HepG2 (cell line): ENCODE measurements around the gene CPT1A. TPM values are rescaled to one million over a fixed set of nuclear protein-coding genes. Genes with fewer than 3 reads are reported as not detected.

ENCODE experiments used
- GZF1 ChIP-seq: sonication (generic); formaldehyde crosslinking; IDR thresholded peaks from 2 replicates; pipeline ENCODE4 v1.5.1; 2020; ENCODE audit warnings: mild to moderate bottlenecking, missing genetic modification reagents
- HNF1B ChIP-seq: sonication (generic); formaldehyde crosslinking; IDR thresholded peaks from 2 replicates; pipeline ENCODE4 v1.5.1; 2020; ENCODE audit warnings: mild to moderate bottlenecking, moderate library complexity, missing genetic modification reagents
- MXD1 ChIP-seq: sonication (generic); formaldehyde crosslinking; IDR thresholded peaks from 2 replicates; pipeline ENCODE4 v1.4.0; 2020; ENCODE audit warnings: mild to moderate bottlenecking, missing genetic modification reagents
- NCOA2 ChIP-seq: sonication (generic); formaldehyde crosslinking; IDR thresholded peaks from 2 replicates; pipeline ENCODE4 v1.8.0; 2022; ENCODE audit warnings: inconsistent platforms
- NCOR1 ChIP-seq: fragments of 200-600 bp; sonication (generic); IDR thresholded peaks from 2 replicates; pipeline ENCODE4 v1.7.0; 2017; ENCODE audit warnings: antibody characterized with exemption, low read length, borderline replicate concordance
- RBAK ChIP-seq: sonication (generic); formaldehyde crosslinking; IDR thresholded peaks from 2 replicates; pipeline ENCODE4 v1.5.1; 2020; ENCODE audit warnings: mild to moderate bottlenecking, missing genetic modification reagents
- RBFOX2 ChIP-seq: fragments of 200-400 bp; formaldehyde crosslinking; IDR thresholded peaks from 2 replicates; pipeline ENCODE4 v1.6.1; 2017; ENCODE audit warnings: low read depth, mild to moderate bottlenecking, low read length
- SMAD1 ChIP-seq: sonication (generic); formaldehyde crosslinking; IDR thresholded peaks from 2 replicates; pipeline ENCODE4 v1.4.0; 2020; ENCODE audit warnings: missing genetic modification reagents, low read depth, mild to moderate bottlenecking, borderline replicate concordance
- XBP1 ChIP-seq: sonication (generic); formaldehyde crosslinking; IDR thresholded peaks from 2 replicates; pipeline ENCODE4 v1.5.0; 2020; ENCODE audit warnings: missing genetic modification reagents
- ZMYM3 ChIP-seq: sonication (generic); formaldehyde crosslinking; IDR thresholded peaks from 2 replicates; pipeline ENCODE4 v1.5.1; 2020; ENCODE audit warnings: mild to moderate bottlenecking, missing genetic modification reagents
- ZNF101 ChIP-seq: sonication (generic); formaldehyde crosslinking; IDR thresholded peaks from 2 replicates; pipeline ENCODE4 v1.4.0; 2020; ENCODE audit warnings: mild to moderate bottlenecking, low read depth, missing genetic modification reagents, borderline replicate concordance
- ZNF292 ChIP-seq: sonication (generic); formaldehyde crosslinking; IDR thresholded peaks from 2 replicates; pipeline ENCODE4 v1.8.1; 2022; ENCODE audit warnings: mild to moderate bottlenecking, low read depth, missing genetic modification reagents, borderline replicate concordance
- ZNF343 ChIP-seq: sonication (generic); formaldehyde crosslinking; IDR thresholded peaks from 2 replicates; pipeline ENCODE4 v1.4.0; 2020; ENCODE audit warnings: mild to moderate bottlenecking, missing genetic modification reagents
- ZNF382 ChIP-seq: sonication (generic); formaldehyde crosslinking; IDR thresholded peaks from 2 replicates; pipeline ENCODE4 v1.5.0; 2020; ENCODE audit warnings: missing genetic modification reagents, mild to moderate bottlenecking, borderline replicate concordance
- ZNF562 ChIP-seq: sonication (generic); formaldehyde crosslinking; IDR thresholded peaks from 2 replicates; pipeline ENCODE4 v1.8.0; 2022; ENCODE audit warnings: missing genetic modification reagents, borderline replicate concordance
- ZNF788 ChIP-seq: sonication (generic); formaldehyde crosslinking; IDR thresholded peaks from 2 replicates; pipeline ENCODE4 v1.5.0; 2020; ENCODE audit warnings: mild to moderate bottlenecking, missing genetic modification reagents, borderline replicate concordance
- polyA plus RNA-seq, 8 experiments: library from polyadenylated mRNA; depleted of rRNA in 3 of 8; stranded (reverse) in 7 of 8; unstranded in 1 of 8; fragments of >200 nt; fragmentation: Illumina TruSeq in 4 of 8; extraction: Trizol in 4 of 8; gene quantifications; 2 replicates each; pipeline versions ENCODE4 v1.2.1 to v1.2.3, GENCODE V29; 2011 to 2016; ENCODE audit warnings: low read depth in 4 of 8, missing spikeins in 1 of 8, mixed read lengths in 1 of 8; ENCODE audit not compliant: insufficient read depth in 1 of 8
- total RNA-seq, 5 experiments: library from RNA; depleted of rRNA; stranded (reverse); fragments of >200 nt; fragmentation: Illumina TruSeq; extraction: Trizol; gene quantifications; 2 replicates each; pipeline ENCODE4 v1.2.3, GENCODE V29; 2016; ENCODE audit warnings: low read depth in 1 of 5
- TF ChIP-seq, protein P1 (sequence below): sonication (generic); formaldehyde crosslinking; IDR thresholded peaks from 2 replicates; pipeline ENCODE4 v1.8.1; 2022; ENCODE audit warnings: low read depth, mild to moderate bottlenecking, missing genetic modification reagents
- TF ChIP-seq, protein P2 (sequence below): sonication (generic); formaldehyde crosslinking; conservative IDR thresholded peaks from 2 replicates; pipeline ENCODE4 v1.8.0; 2022; ENCODE audit warnings: mild to moderate bottlenecking, moderate library complexity, missing genetic modification reagents
- TF ChIP-seq, protein P3 (sequence below): sonication (generic); formaldehyde crosslinking; IDR thresholded peaks from 2 replicates; pipeline ENCODE4 v1.5.0; 2020; ENCODE audit warnings: missing genetic modification reagents, mild to moderate bottlenecking, borderline replicate concordance

Gene CPT1A
- total and polyA plus RNA-seq, 2 of the 13 experiments (the other 11 are each of a cell fraction or from before 2014, with no cell fraction given) = 7.0 to 7.1 TPM

DNA sequence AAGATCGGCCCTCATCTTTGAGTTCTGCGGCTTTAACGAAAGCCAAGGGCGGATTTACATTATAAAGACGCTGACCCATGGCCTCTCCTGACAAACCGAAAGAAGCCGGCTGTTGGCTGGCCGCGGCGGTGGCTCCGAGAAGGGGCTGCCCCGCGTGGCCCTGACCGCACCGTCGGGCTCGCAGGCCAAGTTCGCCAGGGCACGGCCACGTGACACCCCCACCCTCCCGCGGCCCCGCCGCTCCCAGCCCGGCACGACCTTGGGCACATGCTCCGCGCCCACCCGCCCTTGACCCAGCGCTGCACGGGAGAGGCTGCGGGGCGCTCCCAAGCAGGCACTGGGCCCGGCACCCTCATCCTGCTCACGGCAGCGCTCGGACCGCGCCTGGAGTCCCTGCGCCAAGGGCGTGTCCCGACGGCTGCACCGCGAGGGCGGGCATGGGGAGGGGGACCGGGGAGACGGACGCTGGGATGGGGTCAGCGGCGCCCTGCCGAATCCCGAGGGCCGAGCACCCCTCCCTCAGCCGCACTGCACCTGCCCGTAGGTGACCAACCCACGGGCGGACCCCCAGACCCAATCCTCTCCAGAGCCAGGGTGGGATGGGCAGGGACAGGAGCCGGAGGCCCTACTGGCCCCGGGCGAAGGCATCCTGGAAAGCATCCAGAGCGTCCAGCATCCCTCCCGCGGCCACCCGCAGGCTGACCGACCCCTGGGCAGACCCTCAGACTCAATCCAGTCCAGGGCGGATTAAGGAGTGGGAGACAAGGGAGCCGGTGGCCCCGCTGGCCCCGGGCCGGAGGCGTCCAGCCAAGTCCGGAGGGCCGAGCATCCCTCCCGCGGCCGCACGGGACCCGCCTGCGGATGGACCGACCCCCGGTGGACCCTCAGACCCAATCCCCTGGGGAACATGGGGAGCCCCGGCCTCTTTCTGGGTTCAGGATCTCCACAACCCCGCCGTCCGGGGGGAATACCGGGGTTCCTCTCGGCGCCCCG is 759 bp downstream of the CPT1A start (continued):
- TF ChIP-seq, protein P1, sequence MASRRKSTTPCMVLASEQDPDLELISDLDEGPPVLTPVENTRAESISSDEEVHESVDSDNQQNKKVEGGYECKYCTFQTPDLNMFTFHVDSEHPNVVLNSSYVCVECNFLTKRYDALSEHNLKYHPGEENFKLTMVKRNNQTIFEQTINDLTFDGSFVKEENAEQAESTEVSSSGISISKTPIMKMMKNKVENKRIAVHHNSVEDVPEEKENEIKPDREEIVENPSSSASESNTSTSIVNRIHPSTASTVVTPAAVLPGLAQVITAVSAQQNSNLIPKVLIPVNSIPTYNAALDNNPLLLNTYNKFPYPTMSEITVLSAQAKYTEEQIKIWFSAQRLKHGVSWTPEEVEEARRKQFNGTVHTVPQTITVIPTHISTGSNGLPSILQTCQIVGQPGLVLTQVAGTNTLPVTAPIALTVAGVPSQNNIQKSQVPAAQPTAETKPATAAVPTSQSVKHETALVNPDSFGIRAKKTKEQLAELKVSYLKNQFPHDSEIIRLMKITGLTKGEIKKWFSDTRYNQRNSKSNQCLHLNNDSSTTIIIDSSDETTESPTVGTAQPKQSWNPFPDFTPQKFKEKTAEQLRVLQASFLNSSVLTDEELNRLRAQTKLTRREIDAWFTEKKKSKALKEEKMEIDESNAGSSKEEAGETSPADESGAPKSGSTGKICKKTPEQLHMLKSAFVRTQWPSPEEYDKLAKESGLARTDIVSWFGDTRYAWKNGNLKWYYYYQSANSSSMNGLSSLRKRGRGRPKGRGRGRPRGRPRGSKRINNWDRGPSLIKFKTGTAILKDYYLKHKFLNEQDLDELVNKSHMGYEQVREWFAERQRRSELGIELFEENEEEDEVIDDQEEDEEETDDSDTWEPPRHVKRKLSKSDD (CRISPR knock-in tag) = no peak
- TF ChIP-seq GZF1 (CRISPR knock-in tag) = no peak
- TF ChIP-seq SMAD1 = no peak
- TF ChIP-seq RBAK (CRISPR knock-in tag) = no peak
- peak; percentile 81; the same call in 1 of the 2 replicates for TF ChIP-seq ZNF788 (CRISPR knock-in tag)
- peak; percentile 71 for TF ChIP-seq MXD1 (CRISPR knock-in tag)
- TF ChIP-seq ZMYM3 (CRISPR knock-in tag) = no peak
- no peak for TF ChIP-seq NCOR1
- TF ChIP-seq ZNF292 (CRISPR knock-in tag) = no peak
- no peak for TF ChIP-seq ZNF382 (CRISPR knock-in tag)
- no peak for TF ChIP-seq ZNF343 (CRISPR knock-in tag)
- peak; percentile 68 for TF ChIP-seq RBFOX2
- no peak for TF ChIP-seq NCOA2
- 0 out of 2 replicates have a peak, but pooled peaks have one; percentile 30 for TF ChIP-seq HNF1B (CRISPR knock-in tag)
- TF ChIP-seq, protein P2, sequence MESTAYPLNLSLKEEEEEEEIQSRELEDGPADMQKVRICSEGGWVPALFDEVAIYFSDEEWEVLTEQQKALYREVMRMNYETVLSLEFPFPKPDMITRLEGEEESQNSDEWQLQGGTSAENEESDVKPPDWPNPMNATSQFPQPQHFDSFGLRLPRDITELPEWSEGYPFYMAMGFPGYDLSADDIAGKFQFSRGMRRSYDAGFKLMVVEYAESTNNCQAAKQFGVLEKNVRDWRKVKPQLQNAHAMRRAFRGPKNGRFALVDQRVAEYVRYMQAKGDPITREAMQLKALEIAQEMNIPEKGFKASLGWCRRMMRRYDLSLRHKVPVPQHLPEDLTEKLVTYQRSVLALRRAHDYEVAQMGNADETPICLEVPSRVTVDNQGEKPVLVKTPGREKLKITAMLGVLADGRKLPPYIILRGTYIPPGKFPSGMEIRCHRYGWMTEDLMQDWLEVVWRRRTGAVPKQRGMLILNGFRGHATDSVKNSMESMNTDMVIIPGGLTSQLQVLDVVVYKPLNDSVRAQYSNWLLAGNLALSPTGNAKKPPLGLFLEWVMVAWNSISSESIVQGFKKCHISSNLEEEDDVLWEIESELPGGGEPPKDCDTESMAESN = peak; percentile 58
- no peak for TF ChIP-seq ZNF562 (CRISPR knock-in tag)
- TF ChIP-seq XBP1 (CRISPR knock-in tag) = no peak
- no peak for TF ChIP-seq ZNF101 (CRISPR knock-in tag)
- TF ChIP-seq, protein P3, sequence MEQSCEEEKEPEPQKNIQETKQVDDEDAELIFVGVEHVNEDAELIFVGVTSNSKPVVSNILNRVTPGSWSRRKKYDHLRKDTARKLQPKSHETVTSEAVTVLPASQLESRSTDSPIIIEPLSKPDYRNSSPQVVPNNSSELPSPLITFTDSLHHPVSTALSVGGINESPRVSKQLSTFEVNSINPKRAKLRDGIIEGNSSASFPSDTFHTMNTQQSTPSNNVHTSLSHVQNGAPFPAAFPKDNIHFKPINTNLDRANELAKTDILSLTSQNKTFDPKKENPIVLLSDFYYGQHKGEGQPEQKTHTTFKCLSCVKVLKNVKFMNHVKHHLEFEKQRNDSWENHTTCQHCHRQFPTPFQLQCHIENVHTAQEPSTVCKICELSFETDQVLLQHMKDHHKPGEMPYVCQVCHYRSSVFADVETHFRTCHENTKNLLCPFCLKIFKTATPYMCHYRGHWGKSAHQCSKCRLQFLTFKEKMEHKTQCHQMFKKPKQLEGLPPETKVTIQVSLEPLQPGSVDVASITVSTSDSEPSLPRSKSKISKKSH (CRISPR knock-in tag) = no peak
